ENCODE results near the gene NRDE2. TPM values are rescaled to one million over a fixed set of nuclear protein-coding genes. Genes with fewer than 3 reads are reported as not detected.
"Not testable (repeated sequence)": the region's sequence is repeated elsewhere in the genome, so short reads cannot be mapped to it uniquely, and the experiment has no call there.

The NRDE2 gene
- total RNA-seq, 1 experiment from 2014 or later, result 18.0 TPM

DNA sequence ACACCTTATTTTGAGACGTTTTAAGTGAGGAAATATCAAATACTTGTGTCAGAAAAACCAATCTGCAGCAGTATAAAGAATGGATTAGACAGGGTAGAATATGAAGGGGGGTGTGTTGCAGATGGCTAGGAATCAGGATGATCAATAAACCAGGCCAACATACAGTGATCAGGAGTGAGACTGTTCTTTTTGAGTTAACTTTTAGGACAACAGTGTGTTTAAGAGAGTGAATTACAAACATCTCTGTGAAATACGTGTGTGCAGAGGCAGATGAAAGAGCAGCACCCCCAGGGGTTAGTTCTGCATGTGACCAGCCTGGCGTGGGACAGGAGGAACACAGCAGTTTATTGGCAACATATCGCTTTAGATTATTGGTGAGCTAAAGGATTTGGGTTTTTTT is 10.6 kb upstream of the NRDE2 start:
- TF ChIP-seq, protein P1, sequence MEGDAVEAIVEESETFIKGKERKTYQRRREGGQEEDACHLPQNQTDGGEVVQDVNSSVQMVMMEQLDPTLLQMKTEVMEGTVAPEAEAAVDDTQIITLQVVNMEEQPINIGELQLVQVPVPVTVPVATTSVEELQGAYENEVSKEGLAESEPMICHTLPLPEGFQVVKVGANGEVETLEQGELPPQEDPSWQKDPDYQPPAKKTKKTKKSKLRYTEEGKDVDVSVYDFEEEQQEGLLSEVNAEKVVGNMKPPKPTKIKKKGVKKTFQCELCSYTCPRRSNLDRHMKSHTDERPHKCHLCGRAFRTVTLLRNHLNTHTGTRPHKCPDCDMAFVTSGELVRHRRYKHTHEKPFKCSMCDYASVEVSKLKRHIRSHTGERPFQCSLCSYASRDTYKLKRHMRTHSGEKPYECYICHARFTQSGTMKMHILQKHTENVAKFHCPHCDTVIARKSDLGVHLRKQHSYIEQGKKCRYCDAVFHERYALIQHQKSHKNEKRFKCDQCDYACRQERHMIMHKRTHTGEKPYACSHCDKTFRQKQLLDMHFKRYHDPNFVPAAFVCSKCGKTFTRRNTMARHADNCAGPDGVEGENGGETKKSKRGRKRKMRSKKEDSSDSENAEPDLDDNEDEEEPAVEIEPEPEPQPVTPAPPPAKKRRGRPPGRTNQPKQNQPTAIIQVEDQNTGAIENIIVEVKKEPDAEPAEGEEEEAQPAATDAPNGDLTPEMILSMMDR (IDR thresholded peaks at IDR 0.05; ENCODE audit: insufficient read depth in 1 of 2, low read depth in 1 of 2, low read length in 1 of 2, severe bottlenecking in 1 of 2, unreplicated experiment in 1 of 2), result no peak
- BruUV-seq (replicated peaks), result no TSS peak

DNA sequence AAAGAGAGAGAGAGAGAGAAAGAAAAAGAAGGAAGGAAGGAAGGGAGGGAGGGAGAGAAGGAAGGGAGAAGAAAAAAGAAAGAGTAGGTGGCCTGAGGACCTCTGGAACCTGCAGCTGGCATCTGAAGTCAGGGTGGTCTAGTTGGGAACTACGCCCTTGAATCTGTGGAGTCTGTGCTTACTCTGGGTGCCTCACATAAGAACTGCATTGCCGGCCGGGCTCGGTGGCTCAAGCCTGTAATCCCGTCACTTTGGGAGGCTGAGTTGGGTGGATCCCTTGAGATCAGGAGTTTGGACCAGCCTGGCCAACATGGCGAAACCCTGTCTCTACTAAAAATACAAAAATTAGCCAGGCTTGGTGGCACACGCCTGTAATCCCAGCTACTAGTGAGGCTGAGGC is 10.0 kb upstream of the NRDE2 start:
- DNase-seq, result no peak
- H3K36me3 Mint-ChIP-seq (ENCODE audit: insufficient read depth, unreplicated experiment), result peaks cover 5% of the 10 kb centered on the region
- BruUV-seq (replicated peaks), result no TSS peak
- Histone ChIP-seq H3K9me3 (peaks cover 7% of the 10 kb centered on the region; the same call in 1 of the 2 replicates), H3K36me3 (ENCODE audit: control insufficient read depth, insufficient read depth, low read length) (no peaks in the 10 kb centered on the region), H3K4me3 (ENCODE audit: low read depth, low read length) (no peak overlapping the region), H3K4me1 (peaks cover 18% of the 10 kb centered on the region), H3K27me3 (replicated peaks; ENCODE audit: control insufficient read depth, insufficient read depth, low read length) (no peaks in the 10 kb centered on the region)
- TF ChIP-seq, protein P1 (IDR thresholded peaks at IDR 0.05; ENCODE audit: insufficient read depth in 1 of 2, low read depth in 1 of 2, low read length in 1 of 2, severe bottlenecking in 1 of 2, unreplicated experiment in 1 of 2), result no peak
- ChIA-PET CTCF (interaction anchor here (0.6 kb wide), 1 partner anchor 41 kb away, joined by 3 read pairs; no protein-coding TSS in a partner anchor), POLR2A (no interaction called here)
- no peaks in the 10 kb centered on the region for H3K27me3 Mint-ChIP-seq (ENCODE audit: insufficient read depth, unreplicated experiment)
- no peak overlapping the region for H3K4me3 Mint-ChIP-seq (ENCODE audit: unreplicated experiment)
- intact Hi-C loops (cut with micrococcal nuclease; ENCODE audit: unreplicated experiment), result no loop called here
- H3K27ac Mint-ChIP-seq (ENCODE audit: unreplicated experiment), result no peak overlapping the region
- H3K4me1 Mint-ChIP-seq (ENCODE audit: low read depth, unreplicated experiment), result peaks cover 5% of the 10 kb centered on the region
- H3K9me3 Mint-ChIP-seq (ENCODE audit: unreplicated experiment), result no peaks in the 10 kb centered on the region

More for the DNA sequence above, 10.6 kb upstream of the NRDE2 start:
- Mint-ChIP-seq H3K27ac (ENCODE audit: unreplicated experiment) (no peak overlapping the region), H3K4me1 (ENCODE audit: low read depth, unreplicated experiment) (peaks cover under 1% of the 10 kb centered on the region), H3K9me3 (ENCODE audit: unreplicated experiment) (no peaks in the 10 kb centered on the region), H3K4me3 (ENCODE audit: unreplicated experiment) (no peak overlapping the region), H3K27me3 (ENCODE audit: insufficient read depth, unreplicated experiment) (no peaks in the 10 kb centered on the region), H3K36me3 (ENCODE audit: insufficient read depth, unreplicated experiment) (no peaks in the 10 kb centered on the region)
- Histone ChIP-seq H3K27me3 (replicated peaks; ENCODE audit: control insufficient read depth, insufficient read depth, low read length) (no peaks in the 10 kb centered on the region), H3K4me1 (peaks cover 16% of the 10 kb centered on the region), H3K9me3 (peaks cover 7% of the 10 kb centered on the region; the same call in 1 of the 2 replicates), H3K4me3 (ENCODE audit: low read depth, low read length) (no peak overlapping the region), H3K36me3 (ENCODE audit: control insufficient read depth, insufficient read depth, low read length) (no peaks in the 10 kb centered on the region)
- POLR2A ChIA-PET, result no interaction called here
- DNase-seq, result no peak
- intact Hi-C loops (cut with micrococcal nuclease; ENCODE audit: unreplicated experiment), result no loop called here
- CTCF ChIA-PET, result no interaction called here

DNA sequence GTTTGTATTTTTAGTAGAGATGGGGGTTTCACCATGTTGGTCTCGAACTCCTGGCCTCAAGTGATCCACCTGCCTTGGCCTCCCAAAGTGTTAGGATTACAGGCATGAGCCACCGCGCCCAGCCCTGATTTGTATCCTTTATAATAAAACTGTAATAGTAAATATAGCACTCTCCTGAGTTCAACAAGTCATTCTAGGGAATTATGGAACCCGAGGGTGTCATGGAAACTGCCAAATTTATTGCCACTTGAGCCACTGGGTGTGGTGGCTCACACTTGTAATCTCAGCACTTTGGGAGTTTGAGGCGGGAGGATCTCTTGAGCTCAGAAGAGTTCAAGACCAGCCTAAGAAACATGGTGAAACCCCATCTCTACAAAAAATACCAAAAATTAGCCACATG is 9.5 kb upstream of the NRDE2 start:
- H3K36me3 Mint-ChIP-seq (ENCODE audit: insufficient read depth, unreplicated experiment); POLR2A ChIA-PET; H3K27ac Mint-ChIP-seq (ENCODE audit: unreplicated experiment); intact Hi-C loops (cut with micrococcal nuclease; ENCODE audit: unreplicated experiment); H3K4me3 Mint-ChIP-seq (ENCODE audit: unreplicated experiment); H3K27me3 Mint-ChIP-seq (ENCODE audit: insufficient read depth, unreplicated experiment); H3K27me3 ChIP-seq (replicated peaks; ENCODE audit: control insufficient read depth, insufficient read depth, low read length); CTCF ChIA-PET; H3K36me3 ChIP-seq (ENCODE audit: control insufficient read depth, insufficient read depth, low read length); H3K9me3 Mint-ChIP-seq (ENCODE audit: unreplicated experiment); H3K4me3 ChIP-seq (ENCODE audit: low read depth, low read length); DNase-seq; BruUV-seq (replicated peaks); H3K9me3 ChIP-seq: not testable (repeated sequence)
- peaks cover 11% of the 10 kb centered on the region for H3K4me1 Mint-ChIP-seq (ENCODE audit: low read depth, unreplicated experiment)
- H3K4me1 ChIP-seq, result peaks cover 23% of the 10 kb centered on the region

DNA sequence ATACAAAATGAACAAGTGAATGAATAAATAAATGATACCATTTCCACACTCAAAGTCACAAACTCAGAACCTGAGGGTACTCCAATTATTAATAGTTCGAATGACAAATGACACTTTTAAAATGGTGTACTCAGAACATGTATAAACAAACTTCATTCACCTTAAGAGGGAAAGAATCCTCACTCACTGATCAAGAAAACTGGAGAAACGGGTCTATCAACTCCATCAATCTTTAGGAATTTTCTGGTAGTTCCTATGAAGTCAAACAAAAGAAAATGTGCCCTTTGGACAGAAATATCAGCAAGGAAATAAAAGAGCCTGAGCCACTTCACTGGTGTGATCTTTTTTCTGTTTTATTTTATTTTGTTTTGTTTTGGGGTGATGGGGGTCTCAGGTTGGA is 5.2 kb upstream of the NRDE2 start:
- ChIA-PET CTCF (no interaction called here), POLR2A (interaction anchor here (1.3 kb wide), 1 partner anchor 47 kb away, joined by 6 read pairs; no protein-coding TSS in a partner anchor)
- peak in 1 of 2 experiments; percentile 80 for DNase-seq

More for the DNA sequence above, 5.2 kb upstream of the NRDE2 start:
- Mint-ChIP-seq H3K36me3 (ENCODE audit: insufficient read depth, unreplicated experiment) (peaks cover 6% of the 10 kb centered on the region), H3K27ac (ENCODE audit: unreplicated experiment) (peak overlapping the region; percentile 87), H3K4me3 (ENCODE audit: unreplicated experiment) (peak overlapping the region; percentile 62), H3K4me1 (ENCODE audit: low read depth, unreplicated experiment) (peaks cover 22% of the 10 kb centered on the region), H3K9me3 (ENCODE audit: unreplicated experiment) (no peaks in the 10 kb centered on the region), H3K27me3 (ENCODE audit: insufficient read depth, unreplicated experiment) (no peaks in the 10 kb centered on the region)
- Histone ChIP-seq H3K4me1 (peaks cover 31% of the 10 kb centered on the region), H3K36me3 (ENCODE audit: control insufficient read depth, insufficient read depth, low read length) (no peaks in the 10 kb centered on the region), H3K27me3 (replicated peaks; ENCODE audit: control insufficient read depth, insufficient read depth, low read length) (no peaks in the 10 kb centered on the region), H3K9me3 (peaks cover 7% of the 10 kb centered on the region; the same call in 1 of the 2 replicates), H3K4me3 (ENCODE audit: low read depth, low read length) (no peak overlapping the region)
- no TSS peak for BruUV-seq (replicated peaks)
- TF ChIP-seq, protein P1 (IDR thresholded peaks at IDR 0.05; ENCODE audit: insufficient read depth in 1 of 2, low read depth in 1 of 2, low read length in 1 of 2, severe bottlenecking in 1 of 2, unreplicated experiment in 1 of 2), result no peak
- intact Hi-C loops (cut with micrococcal nuclease; ENCODE audit: unreplicated experiment), result loop anchor here (1.0 kb wide), 2 partner anchors 28 to 46 kb away; no protein-coding TSS in a partner anchor

All from Caco-2 (cell line).